ENCODE measurements around the gene PAPSS1. TPM values are rescaled to one million over a fixed set of nuclear protein-coding genes. Genes with fewer than 3 reads are reported as not detected.

PAPSS1 gene
- total RNA-seq, 1 experiment from 2014 or later: 59.0 TPM

Other genes with a start within 250 kb of the PAPSS1 start
- 36.6 TPM for gene SGMS2, start 104.7 kb upstream of the PAPSS1 start, total RNA-seq (2021; ENCODE audit: unreplicated experiment)
- gene CYP2U1, start 211.3 kb upstream of the PAPSS1 start, total RNA-seq (2021; ENCODE audit: unreplicated experiment): 4.0 TPM

Data from HCT116 (cell line).